Astrocyte (in vitro differentiated cells and primary cell): ENCODE measurements around the gene VWA2.

Experiments
- CTCF ChIP-seq: IDR thresholded peaks from 2 replicates; pipeline ENCODE4 v1.5.1; 2011; ENCODE audit warnings: low read depth, mild to moderate bottlenecking, inconsistent platforms, low read length, moderate library complexity; ENCODE audit not compliant: insufficient read depth
- EZH2 ChIP-seq: IDR thresholded peaks from 2 replicates; pipeline ENCODE4 v1.6.1; 2012; ENCODE audit warnings: mild to moderate bottlenecking, low read length, inconsistent platforms; ENCODE audit not compliant: insufficient read depth

- TF ChIP-seq CTCF: no peak
- no peak for TF ChIP-seq EZH2
Observed at GRCh38 chr10:114332301-114333192, 93.5 kb downstream of the VWA2 start.
